HL-60 (cell line): Measurements from ENCODE around the gene NLRP10.

ENCODE experiments used
- GABPA ChIP-seq: IDR thresholded peaks from 2 replicates; pipeline ENCODE4 v1.6.1; 2012; ENCODE audit warnings: low read depth
- POLR2AphosphoS5 ChIP-seq: IDR thresholded peaks from 2 replicates; pipeline ENCODE4 v1.6.1; 2012; ENCODE audit warnings: low read depth
- SPI1 ChIP-seq: IDR thresholded peaks from 2 replicates; pipeline ENCODE4 v1.6.1; 2012; ENCODE audit warnings: low read depth, mild to moderate bottlenecking, borderline replicate concordance
- TF ChIP-seq, protein P1 (sequence below): IDR thresholded peaks from one replicate; pipeline ENCODE4 v1.5.1; 2011; ENCODE audit warnings: low read length, control low read depth, inconsistent platforms; ENCODE audit not compliant: insufficient read depth
- TF ChIP-seq, protein P2 (sequence below): IDR thresholded peaks from 2 replicates; pipeline ENCODE4 v1.6.1; 2012; ENCODE audit warnings: low read depth; ENCODE audit not compliant: insufficient replicate concordance

DNA sequence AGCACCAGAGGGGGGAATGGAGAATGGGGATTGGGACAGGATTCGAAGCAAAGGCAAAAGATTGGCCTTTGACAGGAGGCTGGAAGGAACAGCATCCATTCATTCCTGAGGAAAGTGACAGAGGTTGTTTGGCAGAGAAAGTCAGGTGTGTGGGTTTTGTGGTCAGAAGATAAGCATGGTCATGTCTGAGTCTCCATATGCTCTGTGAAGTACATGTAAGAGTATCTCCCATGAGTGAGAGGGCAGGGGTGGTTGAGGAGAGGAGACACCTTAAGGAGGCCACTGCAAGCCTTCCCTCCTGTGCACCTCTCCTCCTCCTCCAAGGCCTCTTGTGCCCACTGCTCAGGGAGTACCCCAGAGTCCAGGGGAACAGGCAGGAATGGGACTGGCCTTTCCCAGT lies 1.9 kb upstream of the NLRP10 start:
- TF ChIP-seq, protein P1, sequence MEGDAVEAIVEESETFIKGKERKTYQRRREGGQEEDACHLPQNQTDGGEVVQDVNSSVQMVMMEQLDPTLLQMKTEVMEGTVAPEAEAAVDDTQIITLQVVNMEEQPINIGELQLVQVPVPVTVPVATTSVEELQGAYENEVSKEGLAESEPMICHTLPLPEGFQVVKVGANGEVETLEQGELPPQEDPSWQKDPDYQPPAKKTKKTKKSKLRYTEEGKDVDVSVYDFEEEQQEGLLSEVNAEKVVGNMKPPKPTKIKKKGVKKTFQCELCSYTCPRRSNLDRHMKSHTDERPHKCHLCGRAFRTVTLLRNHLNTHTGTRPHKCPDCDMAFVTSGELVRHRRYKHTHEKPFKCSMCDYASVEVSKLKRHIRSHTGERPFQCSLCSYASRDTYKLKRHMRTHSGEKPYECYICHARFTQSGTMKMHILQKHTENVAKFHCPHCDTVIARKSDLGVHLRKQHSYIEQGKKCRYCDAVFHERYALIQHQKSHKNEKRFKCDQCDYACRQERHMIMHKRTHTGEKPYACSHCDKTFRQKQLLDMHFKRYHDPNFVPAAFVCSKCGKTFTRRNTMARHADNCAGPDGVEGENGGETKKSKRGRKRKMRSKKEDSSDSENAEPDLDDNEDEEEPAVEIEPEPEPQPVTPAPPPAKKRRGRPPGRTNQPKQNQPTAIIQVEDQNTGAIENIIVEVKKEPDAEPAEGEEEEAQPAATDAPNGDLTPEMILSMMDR, result no peak
- TF ChIP-seq, protein P2, sequence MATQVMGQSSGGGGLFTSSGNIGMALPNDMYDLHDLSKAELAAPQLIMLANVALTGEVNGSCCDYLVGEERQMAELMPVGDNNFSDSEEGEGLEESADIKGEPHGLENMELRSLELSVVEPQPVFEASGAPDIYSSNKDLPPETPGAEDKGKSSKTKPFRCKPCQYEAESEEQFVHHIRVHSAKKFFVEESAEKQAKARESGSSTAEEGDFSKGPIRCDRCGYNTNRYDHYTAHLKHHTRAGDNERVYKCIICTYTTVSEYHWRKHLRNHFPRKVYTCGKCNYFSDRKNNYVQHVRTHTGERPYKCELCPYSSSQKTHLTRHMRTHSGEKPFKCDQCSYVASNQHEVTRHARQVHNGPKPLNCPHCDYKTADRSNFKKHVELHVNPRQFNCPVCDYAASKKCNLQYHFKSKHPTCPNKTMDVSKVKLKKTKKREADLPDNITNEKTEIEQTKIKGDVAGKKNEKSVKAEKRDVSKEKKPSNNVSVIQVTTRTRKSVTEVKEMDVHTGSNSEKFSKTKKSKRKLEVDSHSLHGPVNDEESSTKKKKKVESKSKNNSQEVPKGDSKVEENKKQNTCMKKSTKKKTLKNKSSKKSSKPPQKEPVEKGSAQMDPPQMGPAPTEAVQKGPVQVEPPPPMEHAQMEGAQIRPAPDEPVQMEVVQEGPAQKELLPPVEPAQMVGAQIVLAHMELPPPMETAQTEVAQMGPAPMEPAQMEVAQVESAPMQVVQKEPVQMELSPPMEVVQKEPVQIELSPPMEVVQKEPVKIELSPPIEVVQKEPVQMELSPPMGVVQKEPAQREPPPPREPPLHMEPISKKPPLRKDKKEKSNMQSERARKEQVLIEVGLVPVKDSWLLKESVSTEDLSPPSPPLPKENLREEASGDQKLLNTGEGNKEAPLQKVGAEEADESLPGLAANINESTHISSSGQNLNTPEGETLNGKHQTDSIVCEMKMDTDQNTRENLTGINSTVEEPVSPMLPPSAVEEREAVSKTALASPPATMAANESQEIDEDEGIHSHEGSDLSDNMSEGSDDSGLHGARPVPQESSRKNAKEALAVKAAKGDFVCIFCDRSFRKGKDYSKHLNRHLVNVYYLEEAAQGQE, result no peak
- TF ChIP-seq POLR2AphosphoS5 (no peak), SPI1 (no peak), GABPA (no peak)
